GM12878 (cell line): Measurements from ENCODE around the gene TXLNA. TPM values are rescaled to one million over a fixed set of nuclear protein-coding genes. Genes with fewer than 3 reads are reported as not detected.

Source experiments
- ATAC-seq: fragments of 200-7000 bp; cut with Tn5 transposase; 3 replicates; pipeline ENCODE4 v1.9.1; 2020; ENCODE audit warnings: mild to moderate bottlenecking, moderate library complexity
- Bru-seq: library from RNA; stranded (reverse); fragments of 400-500 nt; gene quantifications from one replicate; lab custom pipeline; 2021; lab: Mats Ljungman, UMichigan
- BruChase-seq, 2 experiments: library from RNA; stranded (reverse); fragments of 400-500 nt; gene quantifications; one replicate each; lab custom pipeline; 2021; lab: Mats Ljungman, UMichigan
- BruUV-seq: library from RNA; stranded (reverse); fragments of 400-500 nt; replicated peaks from 2 replicates; lab custom pipeline; 2021; lab: Mats Ljungman, UMichigan
- CTCF ChIA-PET: fragments of 300-600 bp; sonication (Branson Sonifier 250); formaldehyde crosslinking; extraction: SDS; loops from one replicate; lab custom pipeline; 2021; ENCODE audit warnings: inconsistent platforms; lab: Yijun Ruan, JAX
- POLR2A ChIA-PET: fragments of 350-600 bp; formaldehyde crosslinking; extraction: SDS; loops from one replicate; lab custom pipeline; 2021; ENCODE audit warnings: inconsistent platforms; lab: Charles Lee
- RAD21 ChIA-PET: fragments of 300-600 bp; sonication (Branson Sonifier 250); formaldehyde crosslinking; loops from one replicate; lab custom pipeline; 2023; ENCODE audit warnings: antibody characterized with exemption; ENCODE audit not compliant: unreplicated experiment; lab: Charles Lee
- SMC1A ChIA-PET: fragments of 300-600 bp; sonication (Branson Sonifier 250); formaldehyde crosslinking; loops from one replicate; lab custom pipeline; 2023; ENCODE audit not compliant: unreplicated experiment, uncharacterized antibody; lab: Charles Lee
- DNase-seq: peaks from one replicate; pipeline ENCODE4 v3.0.0-alpha.2; 2011; ENCODE audit warnings: low read depth, low spot score
- FAIRE-seq: peaks from 3 replicates; lab custom pipeline; 2011; peaks lifted over from hg19 to GRCh38; lab: Jason Lieb, UNC
- H2AFZ ChIP-seq: 2 replicates; pipeline ENCODE4 v1.6.0; 2011; ENCODE audit warnings: low read depth, low read length, control low read depth; ENCODE audit not compliant: control insufficient read depth
- H3K27ac ChIP-seq: 2 replicates; pipeline ENCODE4 v1.5.1; 2011; ENCODE audit warnings: control low read depth; ENCODE audit not compliant: control insufficient read depth, insufficient read depth
- H3K27me3 ChIP-seq, 2 experiments: replicated peaks in 1 of 2; 2 replicates each; pipeline versions ENCODE4 v1.6.0 to v1.6.1; 2011; ENCODE audit warnings: low read length in 1 of 2; ENCODE audit not compliant: control insufficient read depth in 2 of 2, insufficient read depth in 2 of 2
- H3K36me3 ChIP-seq, 2 experiments: 2 replicates each; pipeline ENCODE4 v1.5.1; 2011; ENCODE audit warnings: low read length in 1 of 2; ENCODE audit not compliant: control insufficient read depth in 2 of 2, insufficient read depth in 2 of 2
- H3K4me1 ChIP-seq: 2 replicates; pipeline ENCODE4 v1.6.1; 2011; ENCODE audit warnings: mild to moderate bottlenecking, low read length, moderate library complexity, mixed read lengths; ENCODE audit not compliant: control insufficient read depth, insufficient read depth
- H3K4me2 ChIP-seq: 2 replicates; pipeline ENCODE4 v1.6.0; 2011; ENCODE audit warnings: control low read depth; ENCODE audit not compliant: control insufficient read depth, insufficient read depth
- H3K4me3 ChIP-seq: fragments of 200-600 bp; sonication (generic); 2 replicates; pipeline ENCODE4 v1.5.1; 2016
- H3K79me2 ChIP-seq: 2 replicates; pipeline ENCODE4 v1.6.0; 2011; ENCODE audit warnings: low read length; ENCODE audit not compliant: control insufficient read depth, insufficient read depth
- H3K9ac ChIP-seq: 2 replicates; pipeline ENCODE4 v1.8.0; 2011; ENCODE audit warnings: low read length, control low read depth, mixed read lengths; ENCODE audit not compliant: control insufficient read depth, insufficient read depth
- H3K9me3 ChIP-seq: replicated peaks from 3 replicates; pipeline ENCODE4 v1.5.1; 2011; ENCODE audit warnings: mild to moderate bottlenecking, low read length; ENCODE audit not compliant: control insufficient read depth, insufficient read depth
- H4K20me1 ChIP-seq: 2 replicates; pipeline ENCODE4 v1.6.0; 2011; ENCODE audit not compliant: control insufficient read depth, insufficient read depth
- CBX5 ChIP-seq: sonication (generic); IDR thresholded peaks from 2 replicates; pipeline ENCODE4 v1.6.1; 2016; ENCODE audit warnings: low read depth, moderate library complexity, mild to moderate bottlenecking, inconsistent platforms
- DPF2 ChIP-seq: fragments of 450-650 bp; IDR thresholded peaks from 2 replicates; pipeline ENCODE4 v1.6.1; 2017; ENCODE audit warnings: mild to moderate bottlenecking
- EP300 ChIP-seq, 2 experiments: fragments of 150-350 bp in 1 of 2; IDR thresholded peaks; 2 replicates each; pipeline ENCODE4 v1.6.1; 2011 to 2012; ENCODE audit warnings: low read depth in 2 of 2, low read length in 2 of 2, borderline replicate concordance in 1 of 2, improper control_type of control experiment in 1 of 2, inconsistent platforms in 1 of 2; ENCODE audit not compliant: control insufficient read depth in 1 of 2
- JUNB ChIP-seq: IDR thresholded peaks from 2 replicates; pipeline ENCODE4 v1.6.1; 2016; ENCODE audit warnings: antibody characterized with exemption, mild to moderate bottlenecking
- JUND ChIP-seq: IDR thresholded peaks from 2 replicates; pipeline ENCODE4 v1.6.1; 2012; ENCODE audit warnings: low read depth, mild to moderate bottlenecking, low read length, improper control_type of control experiment, moderate library complexity
- NR2F1 ChIP-seq: fragments of 450-650 bp; conservative IDR thresholded peaks from 2 replicates; pipeline ENCODE4 v1.6.1; 2017; ENCODE audit warnings: mild to moderate bottlenecking
- RB1 ChIP-seq: fragments of 450-650 bp; formaldehyde crosslinking; IDR thresholded peaks from 2 replicates; pipeline ENCODE4 v1.6.1; 2017; ENCODE audit warnings: mild to moderate bottlenecking, borderline replicate concordance
- STAT1 ChIP-seq: fragments of 450-650 bp; conservative IDR thresholded peaks from 2 replicates; pipeline ENCODE4 v1.6.1; 2014; ENCODE audit warnings: antibody characterized with exemption, mild to moderate bottlenecking
- TCF12 ChIP-seq: IDR thresholded peaks from 2 replicates; pipeline ENCODE4 v1.6.1; 2011; ENCODE audit warnings: low read depth, mild to moderate bottlenecking, low read length
- TCF7 ChIP-seq: IDR thresholded peaks from 2 replicates; pipeline ENCODE4 v1.6.1; 2014; ENCODE audit warnings: antibody characterized with exemption, borderline replicate concordance
- YBX1 ChIP-seq: fragments of 450-650 bp; IDR thresholded peaks from 2 replicates; pipeline ENCODE4 v1.6.1; 2016; ENCODE audit warnings: antibody characterized with exemption
- WGBS: methylation state at CpG from one replicate; pipeline ENCODE4 v1.1.6; 2016; ENCODE audit warnings: low lambda C conversion rate; ENCODE audit not compliant: insufficient replicate concordance, insufficient coverage; ENCODE audit errors: missing lambda C conversion rate; 5-methylcytosine and 5-hydroxymethylcytosine counted together
- in situ Hi-C: fragments of 300-500 bp; cut with MboI; formaldehyde crosslinking; loops from 9 replicates; pipeline ENCODE4 v1.14.3; 2018; ENCODE audit warnings: mixed read lengths
- intact Hi-C: fragments of 100-400 bp; cut with micrococcal nuclease; formaldehyde crosslinking; loops from one replicate; pipeline ENCODE4 v1.14.2; 2022; ENCODE audit not compliant: unreplicated experiment
- long read RNA-seq, 2 experiments: library from polyadenylated mRNA; unstranded; transcript quantifications; one replicate each; pipeline ENCODE4 v2.0.0, GENCODE V29; 2019 to 2020
- polyA minus RNA-seq, 3 experiments: library from RNA; depleted of rRNA, polyadenylated mRNA; stranded (reverse); fragments of >200 nt; gene quantifications; 2 replicates each; pipeline ENCODE4 v1.2.3, GENCODE V29; 2011
- polyA plus RNA-seq, 11 experiments: library from polyadenylated mRNA; depleted of rRNA in 4 of 11; unstranded in 6 of 11; stranded (reverse) in 5 of 11; fragments of >200 nt; fragmentation: Nextera tagmentation in 4 of 11; fragmentation: Illumina TruSeq in 1 of 11; extraction: Ambion mirVana in 4 of 11; extraction: Trizol in 1 of 11; gene quantifications; 1 replicate in 1 of 11; 2 replicates in 10 of 11; pipeline versions ENCODE4 v1.2.1 to v1.2.3, GENCODE V29; 2011 to 2016; ENCODE audit warnings: inconsistent platforms in 2 of 11, missing spikeins in 2 of 11, low read depth in 1 of 11
- total RNA-seq, 4 experiments: library from RNA; depleted of rRNA in 3 of 4; stranded (reverse); fragments of >200 nt in 3 of 4; fragmentation: Illumina TruSeq in 1 of 4; extraction: Trizol in 1 of 4; gene quantifications; 2 replicates each; pipeline versions ENCODE4 v1.2.1 to v1.2.3, GENCODE V29; 2013 to 2021
- TF ChIP-seq, protein P1 (sequence below): IDR thresholded peaks from 2 replicates; pipeline ENCODE4 v1.6.1; 2011; ENCODE audit warnings: low read depth, low read length, improper control_type of control experiment, borderline replicate concordance
- TF ChIP-seq, protein P2 (sequence below): fragments of 450-650 bp; IDR thresholded peaks from 2 replicates; pipeline ENCODE4 v1.6.1; 2017; ENCODE audit warnings: low read depth, mild to moderate bottlenecking, moderate library complexity
- TF ChIP-seq, protein P3 (sequence below): IDR thresholded peaks from 2 replicates; pipeline ENCODE4 v1.6.1; 2011; ENCODE audit warnings: borderline replicate concordance, low read depth, mild to moderate bottlenecking, moderate library complexity, mixed read lengths, low read length; ENCODE audit not compliant: insufficient read depth; ENCODE audit errors: extremely low read length

TXLNA gene
- 39.8 and 42.3 TPM in 2 replicates for total RNA-seq (2013; cell fraction: nucleolus; rRNA removed)
- 63.3 and 64.6 TPM in 2 replicates for total RNA-seq (2014; rRNA removed)
- total RNA-seq (2014; rRNA removed; fragmentation: Illumina TruSeq; extraction: Trizol) = 45.3 and 47.2 TPM in 2 replicates
- total RNA-seq (2021) = 66.5 and 71.3 TPM in 2 replicates
- polyA plus RNA-seq (2011; ENCODE audit: low read depth) = 24.7 TPM
- 31.5 and 42.0 TPM in 2 replicates for polyA plus RNA-seq (2011; rRNA removed)
- polyA plus RNA-seq (2011; cell fraction: cytosol; rRNA removed) = 48.2 and 50.1 TPM in 2 replicates
- 67.5 and 72.7 TPM in 2 replicates for polyA plus RNA-seq (2011; cell fraction: nucleus; rRNA removed)
- polyA plus RNA-seq (2012) = 27.1 and 30.3 TPM in 2 replicates
- polyA plus RNA-seq (2014; fragmentation: Illumina TruSeq; extraction: Trizol) = 41.1 and 45.0 TPM in 2 replicates
- polyA plus RNA-seq (2014; fragmentation: Nextera tagmentation; extraction: Ambion mirVana) = 10 to 100 TPM in 1 of 2 experiments, 1 to 10 TPM in 1; 7.2 to 10.3 TPM
- polyA plus RNA-seq (2014; rRNA removed) = 48.6 and 52.7 TPM in 2 replicates
- polyA plus RNA-seq (2016; fragmentation: Nextera tagmentation; extraction: Ambion mirVana) = 10 to 100 TPM; 86.1 to 93.7 TPM
- 45.5 and 46.1 TPM in 2 replicates for polyA minus RNA-seq (2011; rRNA and poly(A)+ RNA removed)
- polyA minus RNA-seq (2011; cell fraction: cytosol; rRNA and poly(A)+ RNA removed) = 18.7 and 23.4 TPM in 2 replicates
- 10.3 and 16.9 TPM in 2 replicates for polyA minus RNA-seq (2011; cell fraction: nucleus; rRNA and poly(A)+ RNA removed)
- Bru-seq, nascent RNA = percentile 89 among the genes with signal in this experiment
- percentile 97 among the genes with signal in this experiment for BruChase-seq, experiment 1, labeled RNA remaining after a 6-hour chase
- percentile 97 among the genes with signal in this experiment for BruChase-seq, experiment 2, labeled RNA remaining after a 2-hour chase
- long read RNA-seq, experiment 1, full-length matches to known transcripts = 7 of 44 reads
- long read RNA-seq, experiment 1, partial matches to known transcripts = 3 of 44 reads
- long read RNA-seq, experiment 1, other reads (novel, unspliced or antisense) = 34 of 44 reads
- long read RNA-seq, experiment 2, full-length matches to known transcripts = 1 of 39 reads
- long read RNA-seq, experiment 2, partial matches to known transcripts = 15 of 39 reads
- long read RNA-seq, experiment 2, other reads (novel, unspliced or antisense) = 23 of 39 reads

DNA sequence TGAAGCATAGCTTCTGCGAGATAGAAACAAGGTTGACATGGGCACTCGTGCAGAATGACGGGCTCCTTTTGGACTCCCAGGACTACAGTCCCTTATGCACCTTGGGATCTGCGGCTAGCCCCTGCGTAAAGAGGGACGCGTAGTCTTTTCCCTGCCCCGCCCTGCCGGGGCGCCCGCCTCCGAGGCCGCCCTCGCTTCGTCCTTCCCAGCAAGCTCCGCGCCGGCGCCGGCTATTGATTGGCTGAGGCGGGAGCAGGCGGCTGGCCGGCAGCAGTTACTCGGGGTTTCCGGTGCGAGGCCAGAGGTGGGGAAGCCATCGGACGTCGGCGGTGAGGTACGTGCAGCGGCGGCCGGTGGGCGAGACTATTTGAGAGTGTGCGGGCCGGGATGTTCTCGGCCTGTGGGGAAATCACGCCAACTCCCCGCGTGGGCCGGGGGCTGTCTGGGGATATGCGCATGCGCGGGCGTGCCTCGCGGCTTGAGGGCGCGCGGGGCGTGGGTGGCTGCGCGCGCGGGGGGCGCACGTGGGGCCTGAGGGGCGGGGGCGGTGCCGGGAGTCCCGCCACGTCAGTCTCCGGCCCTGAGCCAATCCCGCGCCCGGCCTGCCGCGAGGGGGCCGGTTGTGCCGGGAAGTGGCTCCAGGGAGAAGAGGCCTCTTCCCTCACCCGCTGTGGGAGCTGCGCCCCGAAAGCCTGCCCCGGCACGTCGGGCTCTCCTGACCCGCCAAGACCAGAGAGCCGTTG lies at the start of gene TXLNA:
TXLNA (plus strand) TSS at position 233 of the 743 bp plus-strand sequence. CDS start 671 bp downstream, outside the sequence.
- under 1% methylated on average over 57 of the region's 79 CpGs for WGBS
- BruUV-seq = no TSS peak
- peak; percentile 95 for FAIRE-seq
- H2AFZ ChIP-seq = peak within 1 kb of the TSS; percentile 83
- SMC1A ChIA-PET = interaction anchor here (1.2 to 4.0 kb wide), 10 partner anchors 11 to 136 kb away, joined by 3 to 26 read pairs (median 4); partner anchors contain the start of genes CCDC28B and KPNA6
- peak within 1 kb of the TSS; percentile 90 for H3K9ac ChIP-seq
- H3K36me3 ChIP-seq = peaks cover 4 to 12% of the 10 kb centered on the region in 2 experiments
- RAD21 ChIA-PET = interaction anchor here (1.1 to 3.9 kb wide), 10 partner anchors 18 to 215 kb away, joined by 3 to 22 read pairs (median 8); partner anchors contain the start of genes BSDC1, CCDC28B, KPNA6 and TMEM39B
- in situ Hi-C loops = no loop called here
- POLR2A ChIA-PET = interaction anchor here (0.5 to 3.5 kb wide), 12 partner anchors 9 to 1047 kb away, joined by 3 to 25 read pairs (median 4); partner anchors contain the start of genes BSDC1, CCDC28B, KPNA6 and TMEM39B
- CTCF ChIA-PET = interaction anchor here (0.9 to 4.2 kb wide), 6 partner anchors 21 to 137 kb away, joined by 3 to 16 read pairs (median 5); partner anchors contain the start of gene CCDC28B
- H4K20me1 ChIP-seq = no peaks in the 10 kb centered on the region
- H3K4me3 ChIP-seq = peak within 1 kb of the TSS; percentile 89
- DNase-seq = peak; percentile 60
- intact Hi-C loops = loop anchor here (2.0 kb wide), 1 partner anchor 21 kb away; the partner anchor contains the start of gene CCDC28B
- no peaks in the 10 kb centered on the region for H3K9me3 ChIP-seq
- H3K27me3 ChIP-seq = no peaks in the 10 kb centered on the region
- peaks cover 41% of the 10 kb centered on the region for H3K79me2 ChIP-seq
- H3K4me2 ChIP-seq = peak within 1 kb of the TSS; percentile 100
- peak within 1 kb of the TSS; percentile 85 for H3K27ac ChIP-seq
- peaks cover 17% of the 10 kb centered on the region for H3K4me1 ChIP-seq
- peak; percentile 93 for ATAC-seq
- TF ChIP-seq TCF7 = no peak
- TF ChIP-seq, protein P1, sequence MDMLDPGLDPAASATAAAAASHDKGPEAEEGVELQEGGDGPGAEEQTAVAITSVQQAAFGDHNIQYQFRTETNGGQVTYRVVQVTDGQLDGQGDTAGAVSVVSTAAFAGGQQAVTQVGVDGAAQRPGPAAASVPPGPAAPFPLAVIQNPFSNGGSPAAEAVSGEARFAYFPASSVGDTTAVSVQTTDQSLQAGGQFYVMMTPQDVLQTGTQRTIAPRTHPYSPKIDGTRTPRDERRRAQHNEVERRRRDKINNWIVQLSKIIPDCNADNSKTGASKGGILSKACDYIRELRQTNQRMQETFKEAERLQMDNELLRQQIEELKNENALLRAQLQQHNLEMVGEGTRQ = no peak; the same call in none of the 2 replicates
- TF ChIP-seq, protein P2, sequence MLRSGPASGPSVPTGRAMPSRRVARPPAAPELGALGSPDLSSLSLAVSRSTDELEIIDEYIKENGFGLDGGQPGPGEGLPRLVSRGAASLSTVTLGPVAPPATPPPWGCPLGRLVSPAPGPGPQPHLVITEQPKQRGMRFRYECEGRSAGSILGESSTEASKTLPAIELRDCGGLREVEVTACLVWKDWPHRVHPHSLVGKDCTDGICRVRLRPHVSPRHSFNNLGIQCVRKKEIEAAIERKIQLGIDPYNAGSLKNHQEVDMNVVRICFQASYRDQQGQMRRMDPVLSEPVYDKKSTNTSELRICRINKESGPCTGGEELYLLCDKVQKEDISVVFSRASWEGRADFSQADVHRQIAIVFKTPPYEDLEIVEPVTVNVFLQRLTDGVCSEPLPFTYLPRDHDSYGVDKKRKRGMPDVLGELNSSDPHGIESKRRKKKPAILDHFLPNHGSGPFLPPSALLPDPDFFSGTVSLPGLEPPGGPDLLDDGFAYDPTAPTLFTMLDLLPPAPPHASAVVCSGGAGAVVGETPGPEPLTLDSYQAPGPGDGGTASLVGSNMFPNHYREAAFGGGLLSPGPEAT = no peak; the same call in 1 of the 2 replicates
- peak; percentile 89 for TF ChIP-seq NR2F1
- peak; percentile 82; the same call in 1 of the 2 replicates for TF ChIP-seq DPF2
- peak; percentile 63; the same call in 1 of the 2 replicates for TF ChIP-seq RB1
- TF ChIP-seq YBX1 = no peak
- TF ChIP-seq, protein P3, sequence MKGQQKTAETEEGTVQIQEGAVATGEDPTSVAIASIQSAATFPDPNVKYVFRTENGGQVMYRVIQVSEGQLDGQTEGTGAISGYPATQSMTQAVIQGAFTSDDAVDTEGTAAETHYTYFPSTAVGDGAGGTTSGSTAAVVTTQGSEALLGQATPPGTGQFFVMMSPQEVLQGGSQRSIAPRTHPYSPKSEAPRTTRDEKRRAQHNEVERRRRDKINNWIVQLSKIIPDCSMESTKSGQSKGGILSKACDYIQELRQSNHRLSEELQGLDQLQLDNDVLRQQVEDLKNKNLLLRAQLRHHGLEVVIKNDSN = peak; percentile 77
- TF ChIP-seq EP300 (IDR thresholded peaks at IDR 0.05; ENCODE audit: borderline replicate concordance in 1 of 2, control insufficient read depth in 1 of 2, low read depth in 2 of 2, low read length in 2 of 2) = peak in 1 of 2 experiments; percentile 33; a peak in 1 of 4 replicates
- TF ChIP-seq JUNB = no peak
- peak; percentile 12; the same call in 1 of the 2 replicates for TF ChIP-seq TCF12
- no peak for TF ChIP-seq CBX5
- TF ChIP-seq JUND = no peak
- TF ChIP-seq STAT1 = no peak
